Heart right ventricle (tissue), 16 donors: ENCODE measurements around the gene RHOA. TPM values are rescaled to one million over a fixed set of nuclear protein-coding genes. Genes with fewer than 3 reads are reported as not detected.

ENCODE experiments used
- ATAC-seq, 8 donors: fragments of 200-7000 bp; cut with Tn5 transposase; one replicate each; pipeline ENCODE4 v1.9.1; 2020; ENCODE audit warnings: mild to moderate bottlenecking in 8 of 8, moderate library complexity in 8 of 8, moderate number of reproducible peaks in 1 of 8
- DNase-seq, 2 donors: peaks; one replicate each; pipeline ENCODE4 v3.0.0-alpha.2; 2020
- H3K27ac ChIP-seq, 10 donors: fragments of 200-600 bp; sonication (generic) in 2 of 10; one replicate each; pipeline versions ENCODE4 v1.5.0 to v1.8.0; 2020 to 2022; ENCODE audit warnings: mild to moderate bottlenecking in 3 of 10
- H3K27me3 ChIP-seq, 7 donors: fragments of 200-600 bp; one replicate each; pipeline ENCODE4 v1.8.0; 2021 to 2022; ENCODE audit warnings: mild to moderate bottlenecking in 2 of 7
- H3K36me3 ChIP-seq, 9 donors: fragments of 200-600 bp; sonication (generic) in 1 of 9; one replicate each; pipeline versions ENCODE4 v1.5.0 to v1.8.0; 2020 to 2022; ENCODE audit warnings: mild to moderate bottlenecking in 2 of 9
- H3K4me1 ChIP-seq, 9 donors: fragments of 200-600 bp; sonication (generic) in 1 of 9; one replicate each; pipeline versions ENCODE4 v1.5.0 to v1.8.0; 2020 to 2022; ENCODE audit warnings: mild to moderate bottlenecking in 4 of 9
- H3K4me3 ChIP-seq, 10 donors: fragments of 200-600 bp; sonication (generic) in 2 of 10; one replicate each; pipeline versions ENCODE4 v1.5.0 to v1.8.0; 2020 to 2022; ENCODE audit warnings: mild to moderate bottlenecking in 7 of 10, moderate library complexity in 2 of 10
- H3K9me3 ChIP-seq, 11 donors: fragments of 200-600 bp in 10 of 11; sonication (generic) in 2 of 11; one replicate each; pipeline versions ENCODE4 v1.5.0 to v1.8.0; 2013 to 2022; ENCODE audit warnings: mild to moderate bottlenecking in 2 of 11, control low read depth in 1 of 11, moderate library complexity in 1 of 11
- CTCF ChIP-seq, 9 donors: fragments of 200-600 bp; sonication (generic) in 2 of 9; IDR thresholded peaks; one replicate each; pipeline versions ENCODE4 v1.5.0 to v1.8.0; 2021 to 2022; ENCODE audit warnings: antibody characterized with exemption in 9 of 9, mild to moderate bottlenecking in 5 of 9, moderate library complexity in 1 of 9
- WGBS, 2 donors: extraction: QIAGEN DNeasy Blood & Tissue Kit; methylation state at CpG; one replicate each; pipeline ENCODE4 v1.1.7; 2013; ENCODE audit warnings: inconsistent platforms in 1 of 2; 5-methylcytosine and 5-hydroxymethylcytosine counted together
- intact Hi-C, 10 donors: fragments of 100-400 bp; cut with DNase I; formaldehyde crosslinking; loops; one replicate each; pipeline versions ENCODE4 v1.11.1 to v1.14.2; 2022
- polyA plus RNA-seq, 2 donors: library from polyadenylated mRNA; stranded (reverse); fragments of 200-250 nt; gene quantifications; one replicate each; pipeline ENCODE4 v1.2.3, GENCODE V29; 2013
- total RNA-seq, 10 donors: library from RNA; stranded (reverse); fragmentation: NEBNext Ultra II Directional in 3 of 10; extraction: Animal tissue kit (Norgen Biotek cat#: 25700) in 3 of 10; gene quantifications; one replicate each; pipeline versions ENCODE4 v1.2.1 to v1.2.4, GENCODE V29; 2021 to 2023
- donor health status: Arrhythmogenic right ventricular cardiomyopathy.
- donor health status: ischemic (EF 13 %, LVEDD 7.1; RV severe dilation, severe dysfunction).
- donor health status: healthy with polysubstance abuse.
- donor health status: DM: no; HTN: yes; CAD: no.
- donor health status: DM: no; HTN: no; CAD: no.
- donor health status: ischemic (EF 25% LVEDD 6.9; RV normal size, moderate dysfunction).
- donor health status: ischemic (EF 25% LVEDD 5.7; RV mildly dilated, moderate dysfunction).
- donor health status: healthy.
- donor health status: DM: yes; HTN: yes; CAD: no.
- donor health status: Ischemic cardiomyopathy.
- donor health status: ischemic (EF 35%, LVEDD 5.7; RV mildly dilated, moderate dysfunction).
- donor health status: nonischemic (EF 11% LVEDD 7.7; RV severe dilation, severe dysfunction).
- donor health status: DM: yes; HTN: yes; CAD: no.
- donor health status: PGD.
- donor health status: ischemic (EF 29% LVEDD 5.4; RV normal size, mild dysfunction).
- donor health status: nonischemic (EF 23%, LVEDD 6.1; RV moderate dilation, normal function).

RHOA gene
- total and polyA plus RNA-seq, 12 donors: 139 to 335 (median 250) TPM

DNA sequence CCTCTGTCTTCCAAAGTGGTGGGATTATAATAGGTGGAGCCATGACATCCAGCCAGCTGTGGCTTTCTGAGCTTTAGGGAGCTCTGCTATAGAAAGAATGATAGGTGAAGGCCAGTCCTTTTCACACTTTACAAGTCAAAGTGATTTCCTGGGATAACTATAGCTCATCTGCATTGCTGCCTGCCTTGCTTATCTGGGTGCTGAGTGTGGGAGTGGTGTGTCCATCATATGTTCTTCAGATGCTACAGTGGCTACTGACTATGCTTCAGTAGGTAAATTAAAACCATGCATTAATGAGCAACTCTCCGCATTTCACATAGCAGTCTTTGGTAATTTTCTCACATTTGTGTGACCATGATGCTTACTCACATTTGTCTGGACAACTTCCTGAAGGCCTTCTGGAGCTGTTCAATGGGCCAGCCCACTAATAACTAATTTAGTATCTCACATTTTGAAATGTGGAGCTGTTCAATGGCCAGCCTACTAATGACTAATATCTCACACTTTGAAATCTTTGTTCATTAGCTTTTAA lies 23.4 kb downstream of the RHOA start:
- H3K36me3 ChIP-seq: peaks cover 0 to 29% (median 0%) of the 10 kb centered on the region in 9 donors
- intact Hi-C loops: no loop called here
- ATAC-seq: peak in 1 of 8 donors; percentile 17
- H3K27ac ChIP-seq: peak overlapping the region in 1 of 10 donors; percentile 8
- 79 to 87% methylated on average over 1 of the region's 1 CpG for WGBS, 2 donors
- peaks cover 9 to 92% (median 64%) of the 10 kb centered on the region in 9 donors for H3K4me1 ChIP-seq
- no peak for DNase-seq
- H3K9me3 ChIP-seq: no peaks in the 10 kb centered on the region
- no peak overlapping the region for H3K4me3 ChIP-seq
- no peak for TF ChIP-seq CTCF (IDR thresholded peaks at IDR 0.05)
- no peaks in the 10 kb centered on the region for H3K27me3 ChIP-seq

GRCh38 chr3:49387721-49388120 lies 24.1 kb downstream of the RHOA start:
- TF ChIP-seq CTCF (IDR thresholded peaks at IDR 0.05): no peak
- no peak overlapping the region for H3K4me3 ChIP-seq
- no peak for DNase-seq
- peak in 1 of 8 donors; percentile 10 for ATAC-seq
- intact Hi-C loops: no loop called here
- H3K27ac ChIP-seq: no peak overlapping the region
- no peaks in the 10 kb centered on the region for H3K27me3 ChIP-seq
- peaks cover 9 to 89% (median 61%) of the 10 kb centered on the region in 9 donors for H3K4me1 ChIP-seq
- whole genome bisulfite sequencing, 2 donors: 80 to 83% methylated on average over 2 of the region's 2 CpGs
- H3K36me3 ChIP-seq: peaks cover 0 to 23% (median 0%) of the 10 kb centered on the region in 9 donors
- H3K9me3 ChIP-seq: no peaks in the 10 kb centered on the region

- peaks cover 9 to 89% (median 56%) of the 10 kb centered on the region in 9 donors for H3K4me1 ChIP-seq
- H3K27me3 ChIP-seq: no peaks in the 10 kb centered on the region
- peaks cover 0 to 12% (median 0%) of the 10 kb centered on the region in 9 donors for H3K36me3 ChIP-seq
- ATAC-seq (no peak), DNase-seq (no peak)
- intact Hi-C loops: no loop called here
- no peak overlapping the region for H3K4me3 ChIP-seq
- no peak for TF ChIP-seq CTCF (IDR thresholded peaks at IDR 0.05)
- peak overlapping the region in 1 of 10 donors; percentile 61 for H3K27ac ChIP-seq
- no peaks in the 10 kb centered on the region for H3K9me3 ChIP-seq
- WGBS, 2 donors: 73 to 83% methylated on average over 11 of the region's 11 CpGs
These were observed 25.6 kb downstream of the RHOA start for GRCh38 chr3:49386056-49386756.

DNA sequence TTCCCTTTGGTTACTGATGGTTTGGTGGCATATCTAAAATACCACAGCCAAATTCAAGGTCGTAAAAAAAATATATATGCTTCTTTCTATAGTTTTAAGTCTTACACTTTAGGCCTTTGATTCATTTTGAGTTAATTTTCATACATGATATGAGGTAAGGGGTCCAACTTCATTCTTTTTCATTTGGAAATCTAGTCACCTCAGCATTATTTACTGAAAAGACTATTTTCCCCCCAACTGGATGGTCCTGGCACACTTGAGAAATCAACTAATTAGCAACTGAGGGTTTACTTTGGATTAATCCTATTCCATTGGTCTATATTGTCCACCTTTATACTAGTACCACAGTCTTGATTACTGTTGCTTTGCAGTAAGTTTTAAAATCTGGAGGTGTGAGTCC lies 26.2 kb downstream of the RHOA start:
- Histone ChIP-seq H3K27ac (peak overlapping the region in 1 of 10 donors; percentile 61), H3K4me3 (no peak overlapping the region), H3K36me3 (peaks cover 0 to 9% (median 0%) of the 10 kb centered on the region in 9 donors), H3K27me3 (no peaks in the 10 kb centered on the region), H3K4me1 (peaks cover 9 to 90% (median 56%) of the 10 kb centered on the region in 9 donors), H3K9me3 (no peaks in the 10 kb centered on the region)
- no peak for TF ChIP-seq CTCF (IDR thresholded peaks at IDR 0.05)
- ATAC-seq (no peak), DNase-seq (no peak)
- intact Hi-C loops: no loop called here
- 90 to 100% methylated on average over 1 of the region's 1 CpG for WGBS, 2 donors
